Trophoblast cell (in vitro differentiated cells and primary cell): ENCODE data around the gene BBX.

Source experiments
- DNase-seq, 2 donors: peaks; one replicate each; pipeline ENCODE4 v3.0.0-alpha.2; 2016
- H2AFZ ChIP-seq: 2 replicates; pipeline ENCODE4 v1.6.1; 2013; ENCODE audit warnings: low read length, moderate library complexity, mild to moderate bottlenecking; ENCODE audit not compliant: insufficient read depth, poor library complexity
- H2AK5ac ChIP-seq: 2 replicates; pipeline ENCODE4 v1.6.1; 2013; ENCODE audit warnings: mild to moderate bottlenecking, low read length
- H2BK120ac ChIP-seq: 2 replicates; pipeline ENCODE4 v1.6.1; 2013; ENCODE audit warnings: low read length, mild to moderate bottlenecking, moderate library complexity; ENCODE audit not compliant: insufficient read depth, poor library complexity
- H2BK12ac ChIP-seq: 2 replicates; pipeline ENCODE4 v1.6.1; 2013; ENCODE audit warnings: mild to moderate bottlenecking, low read length, moderate library complexity
- H2BK5ac ChIP-seq: 2 replicates; pipeline ENCODE4 v1.6.1; 2013; ENCODE audit warnings: low read length, low read depth, moderate library complexity, mild to moderate bottlenecking; ENCODE audit not compliant: poor library complexity
- H3K14ac ChIP-seq: 2 replicates; pipeline ENCODE4 v1.6.1; 2013; ENCODE audit warnings: mild to moderate bottlenecking, low read length
- H3K18ac ChIP-seq: 2 replicates; pipeline ENCODE4 v1.6.1; 2013; ENCODE audit warnings: mild to moderate bottlenecking, low read length
- H3K23ac ChIP-seq: 2 replicates; pipeline ENCODE4 v1.6.1; 2013; ENCODE audit warnings: low read length
- H3K27ac ChIP-seq: 2 replicates; pipeline ENCODE4 v1.5.1; 2013; ENCODE audit warnings: low read depth, mild to moderate bottlenecking, inconsistent platforms, low read length, moderate library complexity
- H3K27me3 ChIP-seq: 2 replicates; pipeline ENCODE4 v1.6.1; 2013; ENCODE audit warnings: inconsistent platforms, mild to moderate bottlenecking, low read length, moderate library complexity; ENCODE audit not compliant: insufficient read depth
- H3K36me3 ChIP-seq, 2 experiments: 1 replicate in 1 of 2; 2 replicates in 1 of 2; pipeline ENCODE4 v1.6.1; 2013; ENCODE audit warnings: low read length in 2 of 2, mild to moderate bottlenecking in 2 of 2, moderate library complexity in 1 of 2; ENCODE audit not compliant: insufficient read depth in 2 of 2, control insufficient read depth in 1 of 2
- H3K4ac ChIP-seq: 2 replicates; pipeline ENCODE4 v1.6.1; 2013; ENCODE audit warnings: low read depth, mild to moderate bottlenecking, low read length, moderate library complexity
- H3K4me1 ChIP-seq, 2 experiments: 1 replicate in 1 of 2; 2 replicates in 1 of 2; pipeline ENCODE4 v1.6.1; 2013; ENCODE audit warnings: low read length in 2 of 2, mild to moderate bottlenecking in 2 of 2, moderate library complexity in 1 of 2; ENCODE audit not compliant: insufficient read depth in 2 of 2, control insufficient read depth in 1 of 2
- H3K4me2 ChIP-seq: 2 replicates; pipeline ENCODE4 v1.6.1; 2013; ENCODE audit warnings: inconsistent platforms, mild to moderate bottlenecking, low read length, moderate library complexity
- H3K4me3 ChIP-seq: 2 replicates; pipeline ENCODE4 v1.5.1; 2013; ENCODE audit warnings: mild to moderate bottlenecking, low read depth, low read length, inconsistent platforms
- H3K79me1 ChIP-seq: one replicate; pipeline ENCODE4 v1.6.1; 2013; ENCODE audit warnings: low read length
- H3K79me2 ChIP-seq: 2 replicates; pipeline ENCODE4 v1.6.1; 2013; ENCODE audit warnings: low read length, mild to moderate bottlenecking; ENCODE audit not compliant: control insufficient read depth, insufficient read depth, poor library complexity
- H3K9ac ChIP-seq: 2 replicates; pipeline ENCODE4 v1.6.1; 2013; ENCODE audit warnings: mild to moderate bottlenecking, low read length
- H3K9me3 ChIP-seq: 2 replicates; pipeline ENCODE4 v1.6.1; 2013; ENCODE audit warnings: low read depth, mild to moderate bottlenecking, control low read depth, inconsistent platforms, low read length; ENCODE audit not compliant: insufficient read depth
- H4K12ac ChIP-seq: 2 replicates; pipeline ENCODE4 v1.6.1; 2013; ENCODE audit warnings: low read depth, mild to moderate bottlenecking, low read length, moderate library complexity
- H4K8ac ChIP-seq: 2 replicates; pipeline ENCODE4 v1.6.1; 2013; ENCODE audit warnings: low read depth, mild to moderate bottlenecking, low read length, moderate library complexity
- H4K91ac ChIP-seq: one replicate; pipeline ENCODE4 v1.6.1; 2013; ENCODE audit warnings: low read depth, mild to moderate bottlenecking, low read length, moderate library complexity
- WGBS: extraction: QIAGEN DNeasy Blood & Tissue Kit; methylation state at CpG from one replicate; pipeline ENCODE4 v1.1.7; 2013; ENCODE audit warnings: missing lambda C conversion rate; ENCODE audit not compliant: insufficient read length, insufficient coverage; ENCODE audit errors: extremely low coverage; 5-methylcytosine and 5-hydroxymethylcytosine counted together

BBX gene

DNA sequence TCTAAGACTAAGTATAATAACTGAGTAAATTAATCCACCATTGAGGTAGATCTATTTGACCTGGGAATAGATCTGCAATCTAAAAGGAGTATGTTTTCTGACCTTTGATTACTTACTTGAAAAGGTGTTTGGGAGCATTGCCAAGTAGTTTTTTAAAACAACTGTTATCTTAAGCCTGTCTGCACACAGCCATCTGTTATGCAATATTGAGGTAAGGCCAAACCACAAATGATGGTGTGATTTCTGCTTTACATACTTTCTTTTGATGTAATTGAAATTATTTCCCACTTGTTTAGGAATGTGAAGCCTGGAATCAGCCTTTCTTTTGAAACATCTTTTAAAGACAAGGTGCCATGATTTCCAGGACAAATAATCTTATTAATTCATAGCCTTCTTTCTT is 274.0 kb downstream of the BBX start:
- Histone ChIP-seq H3K18ac (no peak overlapping the region), H4K91ac (no peak overlapping the region), H2BK12ac (no peak overlapping the region), H3K27me3 (no peaks in the 10 kb centered on the region), H2AFZ (no peak overlapping the region), H4K8ac (no peak overlapping the region), H3K27ac (no peak overlapping the region), H3K9ac (no peak overlapping the region), H3K36me3 (peaks cover 4 to 9% of the 10 kb centered on the region in 2 experiments), H2BK5ac (no peak overlapping the region), H3K79me1 (no peaks in the 10 kb centered on the region), H2AK5ac (no peak overlapping the region), H2BK120ac (no peak overlapping the region), H3K4me2 (no peak overlapping the region), H3K14ac (no peak overlapping the region), H3K4me1 (peaks cover 0 to 2% of the 10 kb centered on the region in 2 experiments), H3K4ac (no peak overlapping the region), H3K9me3 (no peaks in the 10 kb centered on the region), H3K4me3 (no peak overlapping the region), H3K79me2 (no peaks in the 10 kb centered on the region), H3K23ac (no peak overlapping the region), H4K12ac (no peak overlapping the region)
- peak in 1 of 2 donors; percentile 37 for DNase-seq

DNA sequence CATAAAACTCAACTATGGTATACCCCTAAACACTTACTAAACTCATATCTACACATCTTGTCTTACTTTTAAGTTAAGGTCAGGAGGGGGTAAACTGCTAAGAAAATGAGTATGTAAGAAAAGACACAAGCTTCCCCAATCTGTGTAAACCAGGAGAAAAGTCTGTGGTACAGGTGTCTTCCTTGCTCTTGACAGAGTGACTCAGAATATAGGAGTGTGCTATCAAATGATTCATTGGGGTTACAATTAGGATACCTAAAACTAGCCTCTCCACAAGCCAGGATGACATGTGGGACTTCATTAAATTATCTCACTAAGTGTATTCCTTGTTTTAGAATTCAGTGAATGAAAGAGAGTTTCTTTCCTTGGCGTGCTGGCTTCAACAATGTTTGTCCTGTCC is 274.8 kb downstream of the BBX start:
- H3K4me1 ChIP-seq = peaks cover 0 to 2% of the 10 kb centered on the region in 2 experiments
- H3K23ac ChIP-seq = no peak overlapping the region
- H3K14ac ChIP-seq = no peak overlapping the region
- H2AFZ ChIP-seq = no peak overlapping the region
- H3K36me3 ChIP-seq = peaks cover 7 to 12% of the 10 kb centered on the region in 2 experiments
- H3K79me2 ChIP-seq = no peaks in the 10 kb centered on the region
- H3K9ac ChIP-seq = no peak overlapping the region
- no peak overlapping the region for H2BK12ac ChIP-seq
- no peak overlapping the region for H3K4ac ChIP-seq
- H3K27ac ChIP-seq = no peak overlapping the region
- WGBS = no CpG with 5 or more reads among the region's 1 CpG
- no peak overlapping the region for H2BK120ac ChIP-seq
- no peak overlapping the region for H3K4me2 ChIP-seq
- no peak overlapping the region for H4K12ac ChIP-seq
- no peak overlapping the region for H4K8ac ChIP-seq
- H3K27me3 ChIP-seq = no peaks in the 10 kb centered on the region
- no peaks in the 10 kb centered on the region for H3K9me3 ChIP-seq
- H2BK5ac ChIP-seq = no peak overlapping the region
- H2AK5ac ChIP-seq = no peak overlapping the region
- H4K91ac ChIP-seq = no peak overlapping the region
- H3K18ac ChIP-seq = no peak overlapping the region
- DNase-seq = no peak
- no peak overlapping the region for H3K4me3 ChIP-seq
- no peaks in the 10 kb centered on the region for H3K79me1 ChIP-seq

DNA sequence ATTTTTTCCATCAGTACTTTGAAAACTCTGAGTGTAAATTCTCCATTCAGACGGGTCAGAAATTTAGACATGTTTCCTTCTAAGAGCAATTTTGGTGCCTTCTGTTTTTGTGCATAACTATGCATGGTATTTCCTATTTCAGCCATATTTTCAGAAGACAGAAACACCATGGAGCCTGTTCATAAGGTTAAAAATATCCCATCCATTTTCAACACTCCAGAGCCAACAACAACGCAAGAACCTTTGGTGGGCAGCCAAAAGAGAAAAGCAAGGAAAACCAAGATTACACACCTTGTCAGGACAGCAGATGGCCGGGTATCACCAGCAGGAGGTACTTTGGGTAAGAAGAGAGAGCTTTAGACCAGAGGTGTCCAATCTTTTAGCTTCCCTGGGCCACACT is 275.6 kb downstream of the BBX start:
- no CpG with 5 or more reads among the region's 3 CpGs for WGBS
- H3K4me3 ChIP-seq = no peak overlapping the region

DNA sequence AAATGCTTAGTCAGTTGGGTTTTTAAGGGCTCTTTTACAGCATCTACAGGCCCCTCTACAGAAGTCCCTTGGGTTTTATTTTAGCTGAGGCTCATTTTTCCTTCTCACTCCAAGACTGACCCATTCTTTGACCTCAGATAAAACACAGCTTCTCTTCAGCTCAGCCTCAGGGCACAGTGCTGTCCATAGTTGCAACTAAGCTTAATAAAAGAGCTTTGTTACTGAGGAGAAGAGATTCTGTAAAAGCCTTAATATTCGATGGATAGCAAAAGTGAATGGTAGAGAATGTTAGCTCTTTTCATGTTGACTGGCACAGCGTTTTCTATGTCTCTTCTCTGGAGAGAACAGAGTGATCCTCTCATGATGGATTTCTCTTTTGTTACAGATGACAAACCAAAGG is 277.9 kb downstream of the BBX start:
- no peak overlapping the region for H3K4me2 ChIP-seq
- no peaks in the 10 kb centered on the region for H3K27me3 ChIP-seq
- H3K4me1 ChIP-seq = peaks cover 0 to 2% of the 10 kb centered on the region in 2 experiments
- H3K9me3 ChIP-seq = no peaks in the 10 kb centered on the region
- H4K8ac ChIP-seq = no peak overlapping the region
- no peak overlapping the region for H3K14ac ChIP-seq
- H2BK5ac ChIP-seq = no peak overlapping the region
- no peak overlapping the region for H3K18ac ChIP-seq
- H3K4ac ChIP-seq = no peak overlapping the region
- no peak overlapping the region for H2BK12ac ChIP-seq
- no peak for DNase-seq
- no peak overlapping the region for H3K4me3 ChIP-seq
- H2AFZ ChIP-seq = no peak overlapping the region
- H3K36me3 ChIP-seq = peaks cover 10 to 17% of the 10 kb centered on the region in 2 experiments
- no peak overlapping the region for H3K27ac ChIP-seq
- no peak overlapping the region for H2BK120ac ChIP-seq
- H2AK5ac ChIP-seq = no peak overlapping the region
- no peaks in the 10 kb centered on the region for H3K79me1 ChIP-seq
- H4K12ac ChIP-seq = no peak overlapping the region
- H4K91ac ChIP-seq = no peak overlapping the region
- H3K9ac ChIP-seq = no peak overlapping the region
- H3K23ac ChIP-seq = no peak overlapping the region
- WGBS = no CpG with 5 or more reads among the region's 2 CpGs
- no peaks in the 10 kb centered on the region for H3K79me2 ChIP-seq

More for the DNA sequence above, 275.6 kb downstream of the BBX start:
- Histone ChIP-seq H2AFZ (no peak overlapping the region), H4K12ac (no peak overlapping the region), H3K14ac (no peak overlapping the region), H2BK120ac (no peak overlapping the region), H3K27ac (no peak overlapping the region), H2AK5ac (no peak overlapping the region), H3K79me2 (no peaks in the 10 kb centered on the region), H3K9ac (no peak overlapping the region), H3K18ac (no peak overlapping the region), H3K4ac (no peak overlapping the region), H4K8ac (no peak overlapping the region), H3K23ac (no peak overlapping the region), H3K9me3 (no peaks in the 10 kb centered on the region), H2BK12ac (no peak overlapping the region), H3K4me2 (no peak overlapping the region), H3K79me1 (no peaks in the 10 kb centered on the region), H3K36me3 (peaks cover 7 to 14% of the 10 kb centered on the region in 2 experiments), H3K27me3 (no peaks in the 10 kb centered on the region), H3K4me1 (peaks cover 0 to 2% of the 10 kb centered on the region in 2 experiments), H2BK5ac (no peak overlapping the region), H4K91ac (no peak overlapping the region)
- no peak for DNase-seq
